Adipose tissue (tissue), 3 donors: ENCODE results near the gene PRTG. TPM values are rescaled to one million over a fixed set of nuclear protein-coding genes. Genes with fewer than 3 reads are reported as not detected.

Experiments used
- H3K27ac ChIP-seq: one replicate; pipeline ENCODE4 v1.5.1; 2013; ENCODE audit warnings: low read depth, low read length
- WGBS, 3 donors: extraction: QIAGEN DNeasy Blood & Tissue Kit; methylation state at CpG; one replicate each; pipeline ENCODE4 v1.1.7; 2013; 5-methylcytosine and 5-hydroxymethylcytosine counted together
- polyA plus RNA-seq, 3 donors: library from polyadenylated mRNA; stranded (reverse); fragments of 200-250 nt; gene quantifications; one replicate each; pipeline ENCODE4 v1.2.3, GENCODE V29; 2013
- donor health status: healthy with polysubstance abuse.
- donor health status: Bipolar disorder and iron deficiency.
- donor health status: healthy.

PRTG gene
- polyA plus RNA-seq, 3 donors = 0.13 to 0.52 (median 0.22) TPM

- no peak overlapping the region for H3K27ac ChIP-seq
- WGBS, 3 donors = 81 to 91% (median 91%) methylated on average over 4 of the region's 4 CpGs
Measured at GRCh38 chr15:55665605-55666227, 77.2 kb downstream of the PRTG start.

DNA sequence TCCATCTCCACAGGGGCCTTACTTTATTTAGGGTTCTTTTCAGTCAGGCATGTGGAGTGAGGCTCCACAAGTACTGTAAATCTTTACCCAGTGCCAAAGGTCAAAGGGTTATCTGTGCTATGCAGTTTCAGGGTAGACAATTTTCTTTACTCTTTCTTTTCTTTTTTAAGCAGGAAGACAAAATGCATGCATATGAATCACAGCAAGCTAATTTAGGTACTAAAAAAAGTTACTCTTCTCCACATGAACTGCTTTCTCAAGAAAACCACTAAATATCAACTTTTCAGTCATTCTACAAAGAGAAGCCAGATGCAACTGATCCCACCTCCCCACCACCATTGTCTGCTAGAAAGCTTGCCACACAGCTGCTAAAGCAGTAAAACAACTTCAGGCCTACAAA lies 81.5 kb downstream of the PRTG start:
- H3K27ac ChIP-seq = no peak overlapping the region

GRCh38 chr15:55660153-55660552 lies 82.8 kb downstream of the PRTG start:
- no peak overlapping the region for H3K27ac ChIP-seq
- 85 to 96% (median 93%) methylated on average over 5 of the region's 5 CpGs for WGBS, 3 donors

DNA sequence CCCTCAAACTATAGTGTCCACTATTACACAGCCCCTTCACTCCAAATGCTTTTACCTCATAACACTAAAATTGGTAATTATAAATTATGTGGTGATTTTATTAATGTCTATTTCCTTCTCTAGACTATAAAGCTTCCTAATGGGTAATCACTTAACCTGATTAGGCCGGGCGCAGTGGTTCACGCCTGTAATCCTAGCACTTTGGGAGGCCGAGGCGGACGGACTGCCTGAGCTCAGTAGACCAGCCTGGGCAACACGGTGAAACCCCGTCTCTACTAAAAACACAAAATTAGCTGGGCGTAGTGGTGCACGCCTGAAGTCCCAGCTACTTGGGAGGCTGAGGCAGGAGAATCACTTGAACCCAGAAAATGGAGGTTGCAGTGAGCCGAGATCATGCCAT lies 83.5 kb downstream of the PRTG start:
- no peak overlapping the region for H3K27ac ChIP-seq
- 96 to 98% (median 96%) methylated on average over 11 of the region's 11 CpGs for WGBS, 3 donors

- 77 to 92% (median 92%) methylated on average over 1 of the region's 1 CpG for WGBS, 3 donors
- H3K27ac ChIP-seq = no peak overlapping the region
Measured at GRCh38 chr15:55658886-55659285, 84.1 kb downstream of the PRTG start.

- H3K27ac ChIP-seq = no peak overlapping the region
- 34 to 52% (median 51%) methylated on average over 4 of the region's 4 CpGs for WGBS, 3 donors
Measured at GRCh38 chr15:55654561-55655031, 88.4 kb downstream of the PRTG start.

- WGBS, 3 donors = 95 to 98% (median 98%) methylated on average over 3 of the region's 3 CpGs
- no peak overlapping the region for H3K27ac ChIP-seq
Measured at GRCh38 chr15:55652909-55653495, 90.0 kb downstream of the PRTG start.

GRCh38 chr15:55652359-55652758 lies 90.6 kb downstream of the PRTG start:
- WGBS, 3 donors = 61 to 82% (median 75%) methylated on average over 7 of the region's 7 CpGs
- no peak overlapping the region for H3K27ac ChIP-seq

DNA sequence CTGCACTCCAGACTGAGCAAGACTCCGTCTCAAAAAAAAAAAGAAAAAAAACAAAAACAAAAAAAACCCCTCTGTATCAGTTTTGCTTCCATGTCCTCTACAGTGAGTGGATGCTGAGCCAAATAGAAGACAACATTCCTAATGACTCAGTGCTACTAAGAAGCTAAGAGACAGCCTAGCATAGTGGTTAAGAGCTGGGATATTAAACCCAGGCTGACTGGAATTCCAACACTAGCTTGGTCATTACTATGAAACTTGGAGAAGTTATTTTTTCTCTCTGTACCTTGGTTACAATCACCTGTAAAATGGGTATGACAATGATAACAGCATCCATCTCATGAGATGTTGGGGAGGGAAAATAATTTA lies 93.9 kb downstream of the PRTG start:
- 73 to 94% (median 89%) methylated on average over 1 of the region's 1 CpG for WGBS, 3 donors
- no peak overlapping the region for H3K27ac ChIP-seq

DNA sequence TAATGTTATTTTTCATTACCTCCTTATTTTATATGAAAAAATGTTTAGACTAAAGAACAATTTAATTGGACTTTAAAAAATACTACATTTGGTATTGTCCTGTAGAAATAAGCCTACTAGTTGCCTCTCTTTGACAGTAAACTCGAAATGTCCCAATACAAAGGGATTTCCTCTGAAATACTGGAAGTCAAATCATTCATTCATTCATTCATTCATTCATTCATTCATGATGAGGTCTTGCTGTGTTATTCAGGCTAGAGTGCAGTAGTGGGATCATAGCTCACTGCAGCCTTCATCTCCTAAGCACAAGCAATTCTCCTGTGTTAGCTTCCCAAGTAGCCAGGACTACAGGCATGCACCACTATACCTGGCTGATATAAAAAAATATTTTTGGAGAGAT lies 104.2 kb downstream of the PRTG start:
- WGBS, 3 donors = 86 to 92% (median 91%) methylated on average over 1 of the region's 1 CpG
- H3K27ac ChIP-seq = no peak overlapping the region

- WGBS, 3 donors = 91 to 98% (median 93%) methylated on average over 3 of the region's 3 CpGs
- no peak overlapping the region for H3K27ac ChIP-seq
Measured at GRCh38 chr15:55637086-55637485, 105.9 kb downstream of the PRTG start.

- WGBS, 3 donors = 87 to 95% (median 91%) methylated on average over 1 of the region's 1 CpG
Measured at GRCh38 chr15:55633731-55634130, 109.2 kb downstream of the PRTG start.

GRCh38 chr15:55632434-55632833 lies 110.5 kb downstream of the PRTG start:
- 88 to 96% (median 95%) methylated on average over 2 of the region's 2 CpGs for WGBS, 3 donors
- H3K27ac ChIP-seq = no peak overlapping the region

More at GRCh38 chr15:55633731-55634130, 109.2 kb downstream of the PRTG start:
- H3K27ac ChIP-seq = no peak overlapping the region

GRCh38 chr15:55630858-55631257 lies 112.1 kb downstream of the PRTG start:
- WGBS, 3 donors = 72 to 81% (median 73%) methylated on average over 3 of the region's 3 CpGs

DNA sequence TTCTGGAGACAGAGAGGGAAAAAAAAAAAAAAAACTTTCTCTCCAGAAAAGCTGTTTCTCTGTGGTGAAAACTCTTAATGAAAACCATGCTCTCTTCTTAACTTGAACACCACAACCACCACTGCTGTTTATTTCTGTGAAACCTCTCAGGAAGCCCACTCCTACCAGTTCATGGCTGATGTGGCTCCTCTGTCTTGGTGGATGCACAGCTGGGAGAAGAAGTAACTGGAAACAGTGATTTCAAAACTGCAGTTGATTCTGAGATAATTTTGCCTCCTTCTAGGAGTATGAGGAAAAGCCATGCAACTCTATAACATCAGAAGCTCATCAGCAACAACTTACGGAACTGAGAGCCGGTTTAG lies 114.6 kb downstream of the PRTG start:
- 96 to 98% (median 97%) methylated on average over 2 of the region's 2 CpGs for WGBS, 3 donors
- no peak overlapping the region for H3K27ac ChIP-seq

More at GRCh38 chr15:55630858-55631257, 112.1 kb downstream of the PRTG start:
- no peak overlapping the region for H3K27ac ChIP-seq

- WGBS, 3 donors = 80 to 81% (median 81%) methylated on average over 7 of the region's 7 CpGs
- no peak overlapping the region for H3K27ac ChIP-seq
Measured at GRCh38 chr15:55627730-55628368, 115.1 kb downstream of the PRTG start.

- WGBS, 3 donors = 66 to 77% (median 71%) methylated on average over 6 of the region's 6 CpGs
- H3K27ac ChIP-seq = no peak overlapping the region
Measured at GRCh38 chr15:55619783-55620182, 123.2 kb downstream of the PRTG start.

- H3K27ac ChIP-seq = no peak overlapping the region
- 61 to 87% (median 87%) methylated on average over 4 of the region's 4 CpGs for WGBS, 3 donors
Measured at GRCh38 chr15:55618387-55618786, 124.6 kb downstream of the PRTG start.

DNA sequence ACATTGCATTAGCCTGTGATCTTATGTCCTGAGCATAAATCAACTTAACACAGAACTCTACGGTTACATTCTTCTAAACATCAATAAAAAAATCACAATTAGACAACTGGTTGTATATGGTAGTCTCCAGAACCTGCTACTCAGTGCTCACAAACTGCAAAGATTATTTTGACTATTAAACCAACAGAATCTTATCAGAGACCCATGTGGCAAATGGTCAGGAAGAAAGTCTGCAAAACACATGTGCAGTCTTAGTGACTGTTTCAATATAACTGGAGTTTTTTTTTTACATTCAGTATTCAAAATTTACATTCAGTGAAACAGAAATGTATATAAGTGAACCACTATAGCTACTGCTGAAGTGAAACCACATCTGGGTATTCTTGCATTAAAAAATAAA lies 127.5 kb downstream of the PRTG start:
- H3K27ac ChIP-seq = no peak overlapping the region
- WGBS, 3 donors = 50 to 88% (median 83%) methylated on average over 1 of the region's 1 CpG

DNA sequence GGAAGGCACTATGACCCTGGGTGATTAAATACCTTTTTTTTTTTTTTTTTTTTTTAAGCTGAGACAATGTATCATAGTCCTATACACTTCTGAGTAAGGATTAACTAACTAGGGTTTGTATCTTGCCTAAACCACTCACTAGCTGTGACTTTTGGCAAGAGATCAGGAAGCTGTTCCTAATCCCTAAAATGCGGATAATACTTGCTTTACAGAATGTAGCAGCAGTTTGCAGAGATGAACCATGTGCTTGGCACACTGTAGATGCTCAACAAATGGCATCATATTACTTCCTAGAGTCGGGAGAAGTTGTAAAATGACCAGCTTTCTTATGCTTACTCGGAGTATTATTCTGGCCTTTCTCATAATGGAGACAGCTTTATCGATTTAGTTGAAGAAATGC lies 129.2 kb downstream of the PRTG start:
- 84 to 90% (median 85%) methylated on average over 4 of the region's 4 CpGs for WGBS, 3 donors
- no peak overlapping the region for H3K27ac ChIP-seq
